Choroid plexus epithelial cell (primary cell): Measurements from ENCODE around the gene DYNC1I1.

Source experiments
- DNase-seq: peaks from one replicate; pipeline ENCODE4 v3.0.0-alpha.2; 2010; ENCODE audit warnings: low read depth
- H3K4me3 ChIP-seq: 2 replicates; pipeline ENCODE4 v1.5.1; 2011; ENCODE audit warnings: low read depth, mild to moderate bottlenecking, control low read depth, low read length, moderate library complexity
- TF ChIP-seq, protein P1 (sequence below): conservative IDR thresholded peaks from 2 replicates; pipeline ENCODE4 v1.5.1; 2011; ENCODE audit warnings: low read depth, mild to moderate bottlenecking, control low read depth, inconsistent platforms, low read length, moderate library complexity

Gene DYNC1I1

GRCh38 chr7:95802270-95802669, 29.9 kb downstream of the DYNC1I1 start:
- DNase-seq, result no peak

GRCh38 chr7:95804052-95804451, 31.7 kb downstream of the DYNC1I1 start:
- no peak overlapping the region for H3K4me3 ChIP-seq
- TF ChIP-seq, protein P1, sequence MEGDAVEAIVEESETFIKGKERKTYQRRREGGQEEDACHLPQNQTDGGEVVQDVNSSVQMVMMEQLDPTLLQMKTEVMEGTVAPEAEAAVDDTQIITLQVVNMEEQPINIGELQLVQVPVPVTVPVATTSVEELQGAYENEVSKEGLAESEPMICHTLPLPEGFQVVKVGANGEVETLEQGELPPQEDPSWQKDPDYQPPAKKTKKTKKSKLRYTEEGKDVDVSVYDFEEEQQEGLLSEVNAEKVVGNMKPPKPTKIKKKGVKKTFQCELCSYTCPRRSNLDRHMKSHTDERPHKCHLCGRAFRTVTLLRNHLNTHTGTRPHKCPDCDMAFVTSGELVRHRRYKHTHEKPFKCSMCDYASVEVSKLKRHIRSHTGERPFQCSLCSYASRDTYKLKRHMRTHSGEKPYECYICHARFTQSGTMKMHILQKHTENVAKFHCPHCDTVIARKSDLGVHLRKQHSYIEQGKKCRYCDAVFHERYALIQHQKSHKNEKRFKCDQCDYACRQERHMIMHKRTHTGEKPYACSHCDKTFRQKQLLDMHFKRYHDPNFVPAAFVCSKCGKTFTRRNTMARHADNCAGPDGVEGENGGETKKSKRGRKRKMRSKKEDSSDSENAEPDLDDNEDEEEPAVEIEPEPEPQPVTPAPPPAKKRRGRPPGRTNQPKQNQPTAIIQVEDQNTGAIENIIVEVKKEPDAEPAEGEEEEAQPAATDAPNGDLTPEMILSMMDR, result no peak
- DNase-seq, result peak; percentile 4

More at GRCh38 chr7:95802270-95802669, 29.9 kb downstream of the DYNC1I1 start:
- TF ChIP-seq, protein P1, result no peak
- no peak overlapping the region for H3K4me3 ChIP-seq

GRCh38 chr7:95805909-95806308, 33.6 kb downstream of the DYNC1I1 start:
- DNase-seq, result no peak
- no peak overlapping the region for H3K4me3 ChIP-seq
- TF ChIP-seq, protein P1, result no peak

DNA sequence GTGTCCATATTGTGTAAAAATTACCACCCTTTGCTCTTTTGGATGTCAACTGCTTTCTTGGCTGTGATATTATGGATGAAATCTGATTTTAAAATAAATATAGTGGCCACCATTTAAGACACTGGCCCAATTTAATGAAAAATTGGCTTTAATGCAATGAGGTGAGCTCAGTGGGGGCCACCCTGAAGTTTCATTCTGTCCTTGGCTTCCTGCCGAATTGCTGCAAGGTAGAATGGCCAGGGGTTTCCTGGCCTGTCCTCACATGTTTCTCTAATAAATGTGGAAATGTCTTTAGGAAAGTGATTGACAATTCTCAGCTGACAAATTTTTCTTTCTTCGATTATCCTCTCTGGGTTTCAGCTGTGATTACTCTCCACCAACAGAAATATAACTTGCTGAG, 36.0 kb downstream of the DYNC1I1 start:
- TF ChIP-seq, protein P1, result no peak
- H3K4me3 ChIP-seq, result no peak overlapping the region

DNA sequence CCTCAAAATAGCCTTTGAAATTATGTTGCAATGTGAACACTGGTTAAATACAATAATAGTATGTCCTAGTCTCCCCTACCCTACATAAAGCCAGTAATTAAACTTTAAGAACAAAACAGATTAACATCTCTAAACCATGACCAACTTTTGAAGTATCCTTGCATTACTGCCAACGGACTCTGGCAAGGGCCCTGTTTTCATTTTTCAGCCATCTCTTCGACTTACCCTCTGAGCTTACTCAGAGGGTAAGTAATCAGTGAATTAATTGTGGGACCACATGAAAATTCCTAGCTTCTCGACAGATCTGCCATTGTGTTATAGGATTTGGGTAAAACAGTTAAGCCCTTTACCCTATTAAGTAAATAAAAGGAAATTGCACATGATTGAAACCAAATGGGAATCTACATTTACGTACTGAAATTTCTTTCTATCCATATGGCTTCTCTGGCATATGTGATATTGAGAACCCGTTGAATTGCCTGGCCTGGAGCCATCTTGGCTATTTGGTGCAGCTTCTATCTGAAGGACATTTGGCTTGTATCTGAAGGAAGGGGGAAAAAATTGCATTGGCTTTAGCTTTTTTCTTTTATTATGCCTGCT, 39.6 kb downstream of the DYNC1I1 start:
- H3K4me3 ChIP-seq, result no peak overlapping the region
- TF ChIP-seq, protein P1, result no peak
- DNase-seq, result no peak

More for the DNA sequence above, 36.0 kb downstream of the DYNC1I1 start:
- no peak for DNase-seq

DNA sequence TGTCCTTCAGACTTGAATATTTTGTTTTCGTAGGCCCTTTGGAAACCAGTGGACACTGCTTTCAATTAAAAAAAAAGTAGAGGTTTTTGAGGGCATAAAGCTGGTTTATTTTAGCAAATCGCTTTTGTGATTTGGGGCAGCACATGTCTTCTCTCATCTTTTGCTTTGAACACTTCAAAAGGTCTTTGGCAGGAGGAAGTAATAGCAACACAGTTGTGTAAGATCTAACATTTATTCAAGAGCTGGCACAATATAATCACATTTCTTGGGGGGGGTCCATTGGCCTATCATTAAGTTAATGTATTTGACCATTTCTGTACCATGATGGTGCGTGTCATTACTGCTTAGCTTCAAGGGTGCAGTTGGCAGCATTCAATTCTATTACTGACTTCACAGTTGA, 42.4 kb downstream of the DYNC1I1 start:
- DNase-seq, result no peak
- TF ChIP-seq, protein P1, result no peak
- H3K4me3 ChIP-seq, result no peak overlapping the region
